Lower lobe of right lung (tissue), 2 donors: ENCODE measurements around the gene TNS2. TPM values are rescaled to one million over a fixed set of nuclear protein-coding genes. Genes with fewer than 3 reads are reported as not detected.
"Not testable (repeated sequence)": the region's sequence is repeated elsewhere in the genome, so short reads cannot be mapped to it uniquely, and the experiment has no call there.

Source experiments
- ATAC-seq, 2 donors: fragments of 200-7000 bp; cut with Tn5 transposase; one replicate each; pipeline ENCODE4 v1.9.1; 2020 to 2022; ENCODE audit warnings: mild to moderate bottlenecking in 2 of 2, moderate library complexity in 2 of 2
- DNase-seq: peaks from one replicate; pipeline ENCODE4 v3.0.0-alpha.2; 2020
- H3K27ac ChIP-seq: fragments of 200-600 bp; one replicate; pipeline ENCODE4 v1.8.0; 2022
- H3K27me3 ChIP-seq: fragments of 200-600 bp; one replicate; pipeline ENCODE4 v1.8.0; 2022; ENCODE audit warnings: low read depth
- H3K36me3 ChIP-seq: fragments of 200-600 bp; one replicate; pipeline ENCODE4 v1.8.0; 2022; ENCODE audit warnings: mild to moderate bottlenecking
- H3K4me1 ChIP-seq: fragments of 200-600 bp; one replicate; pipeline ENCODE4 v1.8.0; 2022
- H3K4me3 ChIP-seq: fragments of 200-600 bp; one replicate; pipeline ENCODE4 v1.8.0; 2022; ENCODE audit warnings: mild to moderate bottlenecking
- H3K9me3 ChIP-seq: fragments of 200-600 bp; one replicate; pipeline ENCODE4 v1.8.0; 2022
- intact Hi-C: fragments of 100-400 bp; cut with DNase I; formaldehyde crosslinking; loops from one replicate; pipeline ENCODE4 v1.11.0; 2022
- total RNA-seq: library from RNA; stranded (reverse); fragmentation: NEBNext Ultra II Directional; extraction: Animal tissue kit (Norgen Biotek cat#: 25700); gene quantifications from one replicate; pipeline ENCODE4 v1.2.1, GENCODE V29; 2021
- TF ChIP-seq, protein P1 (sequence below): fragments of 200-600 bp; IDR thresholded peaks from one replicate; pipeline ENCODE4 v1.8.0; 2022; ENCODE audit warnings: antibody characterized with exemption, mild to moderate bottlenecking
- donor health status: DM: no; HTN: yes; CAD: no; lungs with severe emphysema.

TNS2 gene
- total RNA-seq, 1 donor from 2014 or later = 186 TPM

DNA sequence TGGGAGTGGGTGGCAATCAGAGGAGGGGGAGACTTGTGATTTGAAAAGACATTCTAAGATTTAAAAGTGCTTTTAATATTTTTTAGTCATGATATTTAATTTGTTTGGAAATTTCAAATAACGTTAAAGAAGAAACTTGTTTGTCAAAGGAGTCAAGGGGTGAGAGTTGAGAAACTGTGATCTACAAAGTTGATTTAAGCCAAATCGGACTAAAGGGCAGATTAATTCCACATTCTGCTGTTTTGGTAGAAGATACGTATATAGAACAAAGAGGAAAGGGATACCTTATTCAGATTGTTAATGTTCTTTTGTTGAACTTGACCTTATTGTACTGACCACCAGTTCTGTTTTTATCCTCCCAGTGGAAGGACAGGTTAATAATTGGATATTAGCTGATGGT is 36.9 kb upstream of the TNS2 start:
- Histone ChIP-seq H3K4me1 (peaks cover 35% of the 10 kb centered on the region), H3K4me3 (no peak overlapping the region), H3K36me3 (peaks cover 52% of the 10 kb centered on the region), H3K27me3 (no peaks in the 10 kb centered on the region), H3K9me3 (no peaks in the 10 kb centered on the region), H3K27ac (no peak overlapping the region)
- intact Hi-C loops = no loop called here
- DNase-seq (no peak), ATAC-seq (no peak)
- TF ChIP-seq, protein P1, sequence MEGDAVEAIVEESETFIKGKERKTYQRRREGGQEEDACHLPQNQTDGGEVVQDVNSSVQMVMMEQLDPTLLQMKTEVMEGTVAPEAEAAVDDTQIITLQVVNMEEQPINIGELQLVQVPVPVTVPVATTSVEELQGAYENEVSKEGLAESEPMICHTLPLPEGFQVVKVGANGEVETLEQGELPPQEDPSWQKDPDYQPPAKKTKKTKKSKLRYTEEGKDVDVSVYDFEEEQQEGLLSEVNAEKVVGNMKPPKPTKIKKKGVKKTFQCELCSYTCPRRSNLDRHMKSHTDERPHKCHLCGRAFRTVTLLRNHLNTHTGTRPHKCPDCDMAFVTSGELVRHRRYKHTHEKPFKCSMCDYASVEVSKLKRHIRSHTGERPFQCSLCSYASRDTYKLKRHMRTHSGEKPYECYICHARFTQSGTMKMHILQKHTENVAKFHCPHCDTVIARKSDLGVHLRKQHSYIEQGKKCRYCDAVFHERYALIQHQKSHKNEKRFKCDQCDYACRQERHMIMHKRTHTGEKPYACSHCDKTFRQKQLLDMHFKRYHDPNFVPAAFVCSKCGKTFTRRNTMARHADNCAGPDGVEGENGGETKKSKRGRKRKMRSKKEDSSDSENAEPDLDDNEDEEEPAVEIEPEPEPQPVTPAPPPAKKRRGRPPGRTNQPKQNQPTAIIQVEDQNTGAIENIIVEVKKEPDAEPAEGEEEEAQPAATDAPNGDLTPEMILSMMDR = no peak

- Histone ChIP-seq H3K36me3 (peaks cover 58% of the 10 kb centered on the region), H3K27me3 (no peaks in the 10 kb centered on the region), H3K27ac (no peak overlapping the region), H3K4me3 (no peak overlapping the region), H3K9me3 (no peaks in the 10 kb centered on the region), H3K4me1 (peaks cover 18% of the 10 kb centered on the region)
- DNase-seq = no peak
- intact Hi-C loops = no loop called here
- ATAC-seq = no peak
- TF ChIP-seq, protein P1 = no peak
Measured at GRCh38 chr12:53014709-53015108, 35.2 kb upstream of the TNS2 start.

DNA sequence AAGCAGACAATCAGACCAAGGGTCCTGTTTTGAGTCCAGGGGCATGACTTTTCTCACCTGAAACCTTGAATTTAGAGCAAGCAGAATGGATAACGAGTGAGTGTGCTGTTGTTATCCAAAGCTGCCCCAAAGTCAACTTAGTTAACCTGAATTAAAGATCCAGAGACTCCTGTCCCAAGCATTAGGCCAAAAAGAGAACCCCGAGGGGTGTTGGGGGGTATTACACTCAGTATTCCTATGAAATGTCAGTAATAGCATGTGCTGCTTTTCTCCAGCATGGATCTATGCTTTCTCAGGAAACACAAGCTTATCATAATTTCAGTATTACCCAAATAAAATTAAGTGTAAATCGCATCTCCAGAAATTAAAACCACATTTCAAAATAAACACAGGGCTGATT is 24.6 kb upstream of the TNS2 start:
- Histone ChIP-seq H3K9me3 (no peaks in the 10 kb centered on the region), H3K27me3 (no peaks in the 10 kb centered on the region), H3K4me1 (no peaks in the 10 kb centered on the region), H3K27ac (no peak overlapping the region), H3K4me3 (no peak overlapping the region), H3K36me3 (peaks cover 98% of the 10 kb centered on the region)
- TF ChIP-seq, protein P1 = no peak
- DNase-seq = no peak
- intact Hi-C loops = no loop called here
- ATAC-seq = no peak

- H3K9me3 ChIP-seq, intact Hi-C loops, H3K27ac ChIP-seq, H3K4me1 ChIP-seq, H3K27me3 ChIP-seq, DNase-seq, H3K4me3 ChIP-seq, ATAC-seq: not testable (repeated sequence)
- peaks cover 98% of the 10 kb centered on the region for H3K36me3 ChIP-seq
Measured at GRCh38 chr12:53027014-53027413, 22.9 kb upstream of the TNS2 start.

GRCh38 chr12:53031616-53032015 is 18.2 kb upstream of the TNS2 start:
- DNase-seq = no peak
- ATAC-seq = no peak
- H3K4me1 ChIP-seq = no peaks in the 10 kb centered on the region
- intact Hi-C loops = no loop called here
- H3K27me3 ChIP-seq = no peaks in the 10 kb centered on the region
- H3K36me3 ChIP-seq = peaks cover 98% of the 10 kb centered on the region
- no peak overlapping the region for H3K4me3 ChIP-seq
- no peaks in the 10 kb centered on the region for H3K9me3 ChIP-seq
- no peak overlapping the region for H3K27ac ChIP-seq
- TF ChIP-seq, protein P1 = no peak

DNA sequence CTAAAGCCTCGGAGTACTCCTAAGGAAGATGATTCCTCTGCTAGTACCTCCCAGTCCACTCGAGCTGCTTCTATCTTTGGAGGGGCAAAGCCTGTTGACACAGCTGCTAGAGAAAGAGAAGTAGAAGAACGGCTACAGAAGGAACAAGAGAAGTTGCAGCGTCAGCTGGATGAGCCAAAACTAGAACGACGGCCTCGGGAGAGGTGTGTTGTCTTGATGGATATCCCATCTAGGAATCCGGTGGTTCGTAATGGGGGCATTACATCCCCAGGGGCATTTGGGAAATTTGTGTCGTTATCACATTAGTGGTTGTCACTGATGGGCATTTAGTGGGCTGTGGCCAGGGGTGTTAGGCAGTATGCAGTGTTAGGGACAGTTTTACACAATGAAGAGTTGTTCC is 16.0 kb upstream of the TNS2 start:
- H3K4me1 ChIP-seq, H3K27ac ChIP-seq, H3K9me3 ChIP-seq, intact Hi-C loops, H3K27me3 ChIP-seq, ATAC-seq, DNase-seq, H3K4me3 ChIP-seq: not testable (repeated sequence)
- peaks cover 98% of the 10 kb centered on the region for H3K36me3 ChIP-seq

DNA sequence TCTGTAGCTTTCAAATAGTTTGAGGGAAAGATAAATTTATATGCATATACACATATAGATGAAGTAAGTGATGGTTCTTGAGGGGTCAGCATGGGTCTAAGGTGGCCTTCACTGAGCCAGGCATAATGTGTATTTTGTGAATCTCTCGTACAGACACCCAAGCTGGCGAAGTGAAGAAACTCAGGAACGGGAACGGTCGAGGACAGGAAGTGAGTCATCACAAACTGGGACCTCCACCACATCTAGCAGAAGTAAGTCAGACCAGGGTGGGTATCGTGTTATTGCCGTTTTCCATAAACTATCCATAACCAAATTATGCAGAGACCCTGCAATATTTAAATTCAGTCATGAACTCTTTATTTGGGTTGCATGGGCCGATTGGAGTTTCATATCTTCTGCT is 15.4 kb upstream of the TNS2 start:
- H3K27me3 ChIP-seq = no peaks in the 10 kb centered on the region
- no peak overlapping the region for H3K4me3 ChIP-seq
- H3K27ac ChIP-seq = no peak overlapping the region
- peaks cover 98% of the 10 kb centered on the region for H3K36me3 ChIP-seq
- intact Hi-C loops = no loop called here
- peaks cover 15% of the 10 kb centered on the region for H3K4me1 ChIP-seq
- ATAC-seq (no peak), DNase-seq (no peak)
- TF ChIP-seq, protein P1 = no peak
- no peaks in the 10 kb centered on the region for H3K9me3 ChIP-seq
